IMR-90 (cell line): ENCODE results near the gene PEAK3. TPM values are rescaled to one million over a fixed set of nuclear protein-coding genes. Genes with fewer than 3 reads are reported as not detected.

Source experiments
- ATAC-seq: fragments of 200-7000 bp; cut with Tn5 transposase; 2 replicates; pipeline ENCODE4 v1.9.1; 2020; ENCODE audit warnings: low read depth, mild to moderate bottlenecking, moderate library complexity
- BruUV-seq: library from RNA; stranded (reverse); fragments of 400-500 nt; replicated peaks from 2 replicates; lab custom pipeline; 2021; lab: Mats Ljungman, UMichigan
- CTCF ChIA-PET: fragments of 300-600 bp; formaldehyde crosslinking; extraction: SDS; loops from one replicate; lab custom pipeline; 2021; ENCODE audit warnings: antibody characterized with exemption; lab: Yijun Ruan, JAX
- POLR2A ChIA-PET: fragments of 300-600 bp; sonication (Branson Sonifier 250); formaldehyde crosslinking; loops from one replicate; lab custom pipeline; 2022; ENCODE audit warnings: antibody characterized with exemption; ENCODE audit not compliant: unreplicated experiment; lab: Charles Lee
- DNase-seq: peaks from one replicate; pipeline ENCODE4 v3.0.0; 2013
- H2AFZ ChIP-seq: replicated peaks from 2 replicates; pipeline ENCODE3; 2013; ENCODE audit warnings: low read length, mild to moderate bottlenecking; ENCODE audit not compliant: poor library complexity
- H2AK5ac ChIP-seq: 2 replicates; pipeline ENCODE4 v1.6.1; 2013; ENCODE audit warnings: low read depth, low read length, inconsistent platforms
- H2AK9ac ChIP-seq: replicated peaks from 2 replicates; pipeline ENCODE3; 2013; ENCODE audit warnings: mild to moderate bottlenecking, low read depth, low read length, moderate library complexity; ENCODE audit not compliant: poor library complexity
- H2BK120ac ChIP-seq: 2 replicates; pipeline ENCODE4 v1.6.1; 2013; ENCODE audit warnings: low read depth, low read length, inconsistent platforms
- H2BK15ac ChIP-seq: 3 replicates; pipeline ENCODE4 v1.6.1; 2013; ENCODE audit warnings: low read depth, low read length, inconsistent platforms
- H2BK20ac ChIP-seq: 2 replicates; pipeline ENCODE4 v1.6.1; 2013; ENCODE audit warnings: low read depth, mild to moderate bottlenecking, inconsistent platforms, low read length, moderate library complexity
- H2BK5ac ChIP-seq: 2 replicates; pipeline ENCODE4 v1.6.1; 2013; ENCODE audit warnings: mild to moderate bottlenecking, low read depth, low read length, inconsistent platforms; ENCODE audit not compliant: poor library complexity, severe bottlenecking
- H3K14ac ChIP-seq: replicated peaks from 2 replicates; pipeline ENCODE4 v1.6.1; 2013; ENCODE audit warnings: low read depth, low read length, inconsistent platforms
- H3K18ac ChIP-seq: 2 replicates; pipeline ENCODE4 v1.6.1; 2013; ENCODE audit warnings: low read depth, low read length, control low read depth
- H3K23ac ChIP-seq: 2 replicates; pipeline ENCODE4 v1.6.1; 2013; ENCODE audit warnings: low read depth, low read length, inconsistent platforms
- H3K27ac ChIP-seq: 2 replicates; pipeline ENCODE4 v1.5.1; 2013; ENCODE audit warnings: mild to moderate bottlenecking, control low read depth, low read length; ENCODE audit not compliant: insufficient read depth
- H3K27me3 ChIP-seq: 2 replicates; pipeline ENCODE4 v1.6.1; 2013; ENCODE audit warnings: low read length; ENCODE audit not compliant: control insufficient read depth, insufficient read depth
- H3K36me3 ChIP-seq: 2 replicates; pipeline ENCODE4 v1.6.1; 2013; ENCODE audit warnings: low read length, mixed read lengths; ENCODE audit not compliant: control insufficient read depth, insufficient read depth
- H3K4ac ChIP-seq: 2 replicates; pipeline ENCODE4 v1.6.1; 2013; ENCODE audit warnings: low read depth, low read length, inconsistent platforms
- H3K4me1 ChIP-seq: 2 replicates; pipeline ENCODE4 v1.6.1; 2013; ENCODE audit warnings: low read length, mixed read lengths; ENCODE audit not compliant: control insufficient read depth, insufficient read depth
- H3K4me2 ChIP-seq: 2 replicates; pipeline ENCODE4 v1.6.1; 2013; ENCODE audit warnings: low read depth, mild to moderate bottlenecking, control low read depth, low read length, moderate library complexity
- H3K4me3 ChIP-seq: 2 replicates; pipeline ENCODE4 v1.5.1; 2013; ENCODE audit warnings: low read depth, mild to moderate bottlenecking, control low read depth, low read length, moderate library complexity; ENCODE audit not compliant: insufficient read depth
- H3K56ac ChIP-seq: 2 replicates; pipeline ENCODE4 v1.6.1; 2013; ENCODE audit warnings: low read length, inconsistent platforms; ENCODE audit not compliant: insufficient read depth; ENCODE audit errors: extremely low read depth
- H3K79me1 ChIP-seq, 2 experiments: 2 replicates each; pipeline ENCODE4 v1.6.1; 2013; ENCODE audit warnings: low read length in 2 of 2, inconsistent platforms in 1 of 2, low read depth in 1 of 2
- H3K9ac ChIP-seq: 2 replicates; pipeline ENCODE4 v1.6.1; 2013; ENCODE audit warnings: low read depth, low read length, control low read depth
- H3K9me1 ChIP-seq: 2 replicates; pipeline ENCODE4 v1.6.1; 2013; ENCODE audit warnings: low read length, inconsistent platforms; ENCODE audit not compliant: insufficient read depth
- H3K9me3 ChIP-seq: 2 replicates; pipeline ENCODE4 v1.6.1; 2013; ENCODE audit warnings: low read length; ENCODE audit not compliant: control insufficient read depth, insufficient read depth
- H4K20me1 ChIP-seq: 2 replicates; pipeline ENCODE4 v1.6.1; 2013; ENCODE audit warnings: low read length, inconsistent platforms; ENCODE audit not compliant: insufficient read depth
- H4K5ac ChIP-seq: 2 replicates; pipeline ENCODE4 v1.6.1; 2013; ENCODE audit warnings: mild to moderate bottlenecking, low read depth, low read length, control low read depth
- H4K8ac ChIP-seq, 2 experiments: 2 replicates each; pipeline ENCODE4 v1.6.1; 2013; ENCODE audit warnings: low read depth in 2 of 2, low read length in 2 of 2, control low read depth in 1 of 2, inconsistent platforms in 1 of 2
- H4K91ac ChIP-seq: 2 replicates; pipeline ENCODE4 v1.6.1; 2013; ENCODE audit warnings: low read depth, low read length, inconsistent platforms; ENCODE audit not compliant: insufficient read depth
- MXI1 ChIP-seq: IDR thresholded peaks from 2 replicates; pipeline ENCODE4 v1.6.1; 2012; ENCODE audit warnings: low read depth, mild to moderate bottlenecking, low read length, moderate library complexity, borderline replicate concordance
- RFX5 ChIP-seq: IDR thresholded peaks from 2 replicates; pipeline ENCODE4 v1.8.0; 2012; ENCODE audit warnings: low read depth, mild to moderate bottlenecking, low read length, moderate library complexity
- WGBS, 2 experiments: methylation state at CpG; one replicate each; pipeline versions ENCODE4 v1.1.5 to v1.1.7; 2013; ENCODE audit warnings: missing lambda C conversion rate in 2 of 2; ENCODE audit not compliant: insufficient read length in 1 of 2; ENCODE audit errors: extremely low coverage in 2 of 2; 5-methylcytosine and 5-hydroxymethylcytosine counted together
- dilution Hi-C: fragments of 300-500 bp; cut with HindIII; formaldehyde crosslinking; loops from one replicate; pipeline ENCODE4 v1.14.3; 2018; ENCODE audit warnings: low sequenced_read_pairs; ENCODE audit not compliant: unreplicated experiment
- in situ Hi-C: fragments of 300-500 bp; cut with MboI; formaldehyde crosslinking; loops from 3 replicates; pipeline ENCODE4 v1.14.3; 2019; ENCODE audit warnings: low sequenced_read_pairs, inconsistent platforms, mixed read lengths
- intact Hi-C: fragments of 100-400 bp; cut with micrococcal nuclease; formaldehyde crosslinking; loops from 2 replicates; pipeline ENCODE4 v1.10.0; 2022
- polyA plus RNA-seq, 3 experiments: library from polyadenylated mRNA; depleted of rRNA; stranded (reverse); fragments of >200 nt; gene quantifications; 2 replicates each; pipeline ENCODE4 v1.2.3, GENCODE V29; 2012; ENCODE audit warnings: low replicate concordance in 1 of 3
- total RNA-seq: library from RNA; depleted of rRNA; stranded (reverse); fragments of >200 nt; gene quantifications from 2 replicates; pipeline ENCODE4 v1.2.3, GENCODE V29; 2012

PEAK3 gene
- total and polyA plus RNA-seq, 2 of the 4 experiments (the other 2 are of a cell fraction): under 0.01 to 0.09 TPM

- no peak overlapping the region for H4K91ac ChIP-seq
- TF ChIP-seq MXI1 (peak; percentile 65; the same call in 1 of the 2 replicates), RFX5 (no peak)
- H2BK20ac ChIP-seq: no peak overlapping the region
- H3K9me3 ChIP-seq: no peaks in the 10 kb centered on the region
- no peak overlapping the region for H3K9ac ChIP-seq
- POLR2A ChIA-PET: no interaction called here
- no peaks in the 10 kb centered on the region for H3K36me3 ChIP-seq
- H4K20me1 ChIP-seq: peaks cover 26% of the 10 kb centered on the region; the same call in 1 of the 2 replicates
- H3K9me1 ChIP-seq: no peaks in the 10 kb centered on the region
- H3K27me3 ChIP-seq: peaks cover 64% of the 10 kb centered on the region
- H3K23ac ChIP-seq: no peak overlapping the region
- H2BK120ac ChIP-seq: no peak overlapping the region
- H3K14ac ChIP-seq: no peak overlapping the region
- no peak for DNase-seq
- no peak overlapping the region for H4K8ac ChIP-seq
- 0 out of 2 replicates have a peak, but pooled peaks have one; percentile 6 for ATAC-seq
- H2AK9ac ChIP-seq: peak overlapping the region; percentile 72
- H3K56ac ChIP-seq: no peak overlapping the region
- no peak overlapping the region for H3K4me3 ChIP-seq
- H3K18ac ChIP-seq: no peak overlapping the region
- H3K4me2 ChIP-seq: peak overlapping the region; percentile 49; the same call in 1 of the 2 replicates
- H2BK5ac ChIP-seq: no peak overlapping the region
- H3K4me1 ChIP-seq: peaks cover 5% of the 10 kb centered on the region
- H3K4ac ChIP-seq: no peak overlapping the region
- H3K27ac ChIP-seq: no peak overlapping the region
- H2AFZ ChIP-seq: peak overlapping the region; percentile 75
- BruUV-seq: no TSS peak
- dilution Hi-C loops (no loop called here), intact Hi-C loops (no loop called here), in situ Hi-C loops (no loop called here)
- H4K5ac ChIP-seq: no peak overlapping the region
- 2% methylated on average over 41 of the region's 67 CpGs; no CpG with 5 or more reads in 1 of the 2 experiments for WGBS, 2 experiments
- H2AK5ac ChIP-seq: no peak overlapping the region
- H2BK15ac ChIP-seq: no peak overlapping the region
- CTCF ChIA-PET: interaction anchor here (1.1 to 1.6 kb wide), 2 partner anchors 25 to 55 kb away, joined by 4 read pairs; partner anchors contain the start of gene PLEKHJ1
- H3K79me1 ChIP-seq: no peaks in the 10 kb centered on the region
Measured at GRCh38 chr19:2291185-2291751, 9.3 kb upstream of the PEAK3 start.
